GF-D8 (cell line): ENCODE data around the gene RACK1.

Source experiments
- DNase-seq: peaks from one replicate; lab custom pipeline; 2025; lab: John Stamatoyannopoulos, UW

RACK1 gene

GRCh38 chr5:181194489-181195248 is 49.0 kb downstream of the RACK1 start:
- no peak for DNase-seq

GRCh38 chr5:181193656-181194055 is 50.0 kb downstream of the RACK1 start:
- DNase-seq = no peak

GRCh38 chr5:181192337-181193046 is 51.2 kb downstream of the RACK1 start:
- no peak for DNase-seq

GRCh38 chr5:181191526-181192336 is 52.0 kb downstream of the RACK1 start:
- no peak for DNase-seq

GRCh38 chr5:181190711-181191525 is 52.8 kb downstream of the RACK1 start:
- no peak for DNase-seq

GRCh38 chr5:181189962-181190710 is 53.6 kb downstream of the RACK1 start:
- no peak for DNase-seq

- no peak for DNase-seq
Observed at GRCh38 chr5:181189363-181189961, 54.2 kb downstream of the RACK1 start.

- DNase-seq = no peak
Observed at GRCh38 chr5:181188700-181189362, 54.9 kb downstream of the RACK1 start.

- no peak for DNase-seq
Observed at GRCh38 chr5:181187500-181188213, 56.0 kb downstream of the RACK1 start.

- DNase-seq = no peak
Observed at GRCh38 chr5:181186986-181187499, 56.7 kb downstream of the RACK1 start.
